ENCODE data around the gene UNC80. TPM values are rescaled to one million over a fixed set of nuclear protein-coding genes. Genes with fewer than 3 reads are reported as not detected.

Gene UNC80
- polyA plus RNA-seq, 3 donors = under 0.01 TPM; not detected in 2

GRCh38 chr2:209908511-209908910 is 136.9 kb downstream of the UNC80 start:
- Mint-ChIP-seq H3K4me1 (no peaks in the 10 kb centered on the region), H3K9me3 (peaks cover 0 to 3% (median 0%) of the 10 kb centered on the region in 7 donors), H3K27me3 (ENCODE audit: low read depth in 3 of 3) (peaks cover 0 to 3% (median 0%) of the 10 kb centered on the region in 3 donors), H3K36me3 (no peaks in the 10 kb centered on the region), H3K4me3 (no peak overlapping the region), H3K27ac (no peak overlapping the region)
- H2AFZ ChIP-seq (ENCODE audit: insufficient read depth, low read depth, low read length, poor library complexity, severe bottlenecking) = no peak overlapping the region
- peaks cover 0 to 2% of the 10 kb centered on the region in 2 donors for H3K27me3 ChIP-seq (ENCODE audit: control insufficient read depth in 2 of 2, insufficient read depth in 2 of 2, low read length in 2 of 2)
- no peak for DNase-seq
- WGBS (ENCODE audit: insufficient coverage) = no CpG with 5 or more reads among the region's 1 CpG
- H3K4me2 ChIP-seq (replicated peaks; ENCODE audit: extremely low read depth, low read length, poor library complexity, severe bottlenecking) = no peak overlapping the region
- no peaks in the 10 kb centered on the region for H3K9me3 ChIP-seq (replicated peaks in 1 of 2; ENCODE audit: control insufficient read depth in 1 of 2, insufficient read depth in 1 of 2, low read length in 2 of 2)
- H3K4me1 ChIP-seq (ENCODE audit: control insufficient read depth in 1 of 2, insufficient read depth in 2 of 2, low read length in 2 of 2) = no peaks in the 10 kb centered on the region
- no peak overlapping the region for H3K9ac ChIP-seq (ENCODE audit: insufficient read depth, low read length, poor library complexity, severe bottlenecking)
- H4K20me1 ChIP-seq (ENCODE audit: insufficient read depth, low read length) = no peaks in the 10 kb centered on the region
- intact Hi-C loops (cut with micrococcal nuclease) = no loop called here
- H3K27ac ChIP-seq (ENCODE audit: low read depth in 1 of 2, low read length in 2 of 2) = no peak overlapping the region
- no peaks in the 10 kb centered on the region for H3K79me2 ChIP-seq (ENCODE audit: insufficient read depth, low read length)
- no peak overlapping the region for H3K4me3 ChIP-seq (replicated peaks in 1 of 3; ENCODE audit: low read depth in 2 of 3, low read length in 3 of 3)
- no peak for TF ChIP-seq CTCF (IDR thresholded peaks at IDR 0.05)
- H3K36me3 ChIP-seq (replicated peaks in 1 of 2; ENCODE audit: control insufficient read depth in 1 of 2, insufficient read depth in 2 of 2, low read length in 2 of 2) = no peaks in the 10 kb centered on the region

GRCh38 chr2:209911486-209911885 is 139.9 kb downstream of the UNC80 start:
- DNase-seq = no peak
- Mint-ChIP-seq H3K9me3 (peaks cover 0 to 4% (median 0%) of the 10 kb centered on the region in 7 donors), H3K36me3 (no peaks in the 10 kb centered on the region), H3K27me3 (ENCODE audit: low read depth in 3 of 3) (peaks cover 0 to 6% (median 2%) of the 10 kb centered on the region in 3 donors), H3K4me1 (no peaks in the 10 kb centered on the region), H3K4me3 (no peak overlapping the region), H3K27ac (no peak overlapping the region)
- Histone ChIP-seq H3K27me3 (ENCODE audit: control insufficient read depth in 2 of 2, insufficient read depth in 2 of 2, low read length in 2 of 2) (peaks cover 0 to 2% of the 10 kb centered on the region in 2 donors), H3K27ac (ENCODE audit: low read depth in 1 of 2, low read length in 2 of 2) (no peak overlapping the region), H3K79me2 (ENCODE audit: insufficient read depth, low read length) (no peaks in the 10 kb centered on the region), H3K9ac (ENCODE audit: insufficient read depth, low read length, poor library complexity, severe bottlenecking) (no peak overlapping the region), H3K9me3 (replicated peaks in 1 of 2; ENCODE audit: control insufficient read depth in 1 of 2, insufficient read depth in 1 of 2, low read length in 2 of 2) (no peaks in the 10 kb centered on the region), H3K4me1 (ENCODE audit: control insufficient read depth in 1 of 2, insufficient read depth in 2 of 2, low read length in 2 of 2) (no peaks in the 10 kb centered on the region), H2AFZ (ENCODE audit: insufficient read depth, low read depth, low read length, poor library complexity, severe bottlenecking) (no peak overlapping the region), H3K4me3 (replicated peaks in 1 of 3; ENCODE audit: low read depth in 2 of 3, low read length in 3 of 3) (no peak overlapping the region), H3K4me2 (replicated peaks; ENCODE audit: extremely low read depth, low read length, poor library complexity, severe bottlenecking) (no peak overlapping the region), H4K20me1 (ENCODE audit: insufficient read depth, low read length) (no peaks in the 10 kb centered on the region), H3K36me3 (replicated peaks in 1 of 2; ENCODE audit: control insufficient read depth in 1 of 2, insufficient read depth in 2 of 2, low read length in 2 of 2) (no peaks in the 10 kb centered on the region)
- no peak for TF ChIP-seq CTCF (IDR thresholded peaks at IDR 0.05)
- WGBS (ENCODE audit: insufficient coverage) = 100% methylated on average over 1 of the region's 4 CpGs
- intact Hi-C loops (cut with micrococcal nuclease) = no loop called here
